GM10266 (cell line): ENCODE results near the gene FRY.
A peak's percentile ranks its signal among the peaks of the same experiment; 100 is the strongest.
"Not testable (repeated sequence)": the region's sequence is repeated elsewhere in the genome, so short reads cannot be mapped to it uniquely, and the experiment has no call there.

Experiments
- DNase-seq: peaks from one replicate; pipeline ENCODE4 v3.0.0; 2012; ENCODE audit errors: extremely low spot score
- CTCF ChIP-seq: IDR thresholded peaks from 2 replicates; pipeline ENCODE4 v1.5.1; 2012; ENCODE audit warnings: mild to moderate bottlenecking, low read depth; ENCODE audit not compliant: control insufficient read depth, insufficient read depth; ENCODE audit errors: missing control alignments

FRY gene

DNA sequence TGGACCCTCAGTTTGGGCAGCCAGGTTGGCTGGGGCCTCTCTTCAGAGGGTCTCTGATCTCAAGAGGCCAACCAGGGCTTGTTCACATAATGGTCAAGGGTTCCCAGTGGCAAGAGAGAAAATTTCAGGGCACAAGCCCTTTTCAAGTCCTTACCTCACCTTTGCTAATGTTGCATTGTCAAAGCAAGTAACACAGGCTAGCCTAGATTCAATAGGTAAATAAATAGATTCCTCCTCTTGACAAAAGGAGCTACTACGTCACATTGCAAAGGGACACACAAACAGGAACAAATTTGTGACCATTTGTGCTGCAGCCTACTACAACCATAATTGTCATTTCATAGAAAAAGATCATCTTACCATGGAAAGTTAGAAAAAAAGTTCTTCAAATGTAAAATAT, 33.9 kb upstream of the FRY start:
- TF ChIP-seq CTCF = no peak
- no peak for DNase-seq

DNA sequence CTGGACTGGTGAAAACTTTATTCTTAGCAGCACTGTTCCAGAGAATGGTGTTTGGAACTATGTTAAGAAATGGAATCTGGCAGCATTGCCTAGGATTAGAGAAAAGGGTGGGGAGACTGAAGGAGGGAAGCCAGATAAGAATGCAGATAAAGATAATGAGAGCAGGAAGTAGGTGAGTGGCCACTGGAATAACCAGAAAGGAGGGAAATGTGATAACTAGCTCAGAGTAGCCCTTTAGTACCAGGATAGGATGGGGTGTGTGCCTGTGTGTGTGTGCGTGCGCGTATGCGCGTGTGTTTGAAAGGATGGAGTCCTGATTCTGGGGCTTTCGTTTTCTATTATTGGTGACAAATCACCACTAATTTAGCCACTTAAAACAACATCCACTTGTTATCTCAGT, 33.4 kb upstream of the FRY start:
- DNase-seq = no peak
- TF ChIP-seq CTCF = no peak

DNA sequence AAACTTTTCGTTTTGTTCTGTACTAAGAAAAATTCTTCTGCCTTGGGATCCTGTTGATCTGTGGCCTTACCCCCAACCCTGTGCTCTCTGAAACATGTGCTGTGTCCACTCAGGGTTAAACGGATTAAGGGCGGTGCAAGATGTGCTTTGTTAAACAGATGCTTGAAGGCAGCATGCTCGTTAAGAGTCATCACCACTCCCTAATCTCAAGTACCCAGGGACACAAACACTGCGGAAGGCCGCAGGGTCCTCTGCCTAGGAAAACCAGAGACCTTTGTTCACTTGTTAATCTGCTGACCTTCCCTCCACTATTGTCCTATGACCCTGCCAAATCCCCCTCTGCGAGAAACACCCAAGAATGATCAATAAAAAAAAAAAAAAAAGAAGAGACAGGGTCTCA, 30.8 kb upstream of the FRY start:
- DNase-seq = not testable (repeated sequence)

DNA sequence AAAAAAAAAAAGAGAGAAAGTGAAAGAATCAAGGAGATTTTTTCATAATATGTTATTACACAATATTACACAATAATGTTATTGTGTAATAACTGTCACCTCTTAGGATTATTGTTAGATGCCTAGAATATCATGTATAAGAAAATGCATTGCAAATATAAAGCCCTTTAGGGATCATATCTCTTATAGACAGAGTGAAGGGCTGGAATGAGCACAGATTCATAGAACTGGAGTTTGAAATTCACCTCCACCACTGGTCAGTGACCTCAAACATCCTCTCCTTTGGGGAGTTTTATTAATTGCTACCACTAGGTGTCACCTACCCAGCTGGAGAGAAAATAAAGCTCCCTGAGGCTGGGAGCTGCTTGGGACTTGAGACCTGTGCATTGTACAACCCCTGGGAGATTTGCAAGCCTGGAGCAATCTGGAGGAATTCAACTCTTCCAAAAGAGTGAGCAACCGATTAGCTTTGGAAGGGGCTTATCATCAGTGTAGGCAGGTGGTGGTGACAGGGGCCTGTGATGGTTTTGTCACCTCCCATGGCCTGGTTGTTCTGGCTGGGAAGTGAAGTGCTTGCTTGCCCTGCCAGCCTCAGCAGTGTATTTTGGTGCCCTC, 30.3 kb upstream of the FRY start:
- peak; percentile 82 for DNase-seq
- peak; percentile 55 for TF ChIP-seq CTCF

GRCh38 chr13:32001769-32002168, 29.8 kb upstream of the FRY start:
- TF ChIP-seq CTCF = no peak
- DNase-seq = no peak

GRCh38 chr13:32002873-32003272, 28.7 kb upstream of the FRY start:
- no peak for DNase-seq
- no peak for TF ChIP-seq CTCF

- TF ChIP-seq CTCF = no peak
These were observed 24.1 kb upstream of the FRY start for GRCh38 chr13:32007494-32007893.

More at GRCh38 chr13:32007494-32007893, 24.1 kb upstream of the FRY start:
- DNase-seq = no peak
